C4-2B (cell line): Measurements from ENCODE around the gene HS3ST2.

Experiments
- ZFX ChIP-seq: fragments of 450-650 bp; IDR thresholded peaks from 2 replicates; pipeline ENCODE4 v1.6.1; 2017
- TF ChIP-seq, protein P1 (sequence below): fragments of 450-650 bp; conservative IDR thresholded peaks from 2 replicates; pipeline ENCODE4 v1.5.1; 2017; ENCODE audit warnings: mild to moderate bottlenecking

- TF ChIP-seq, protein P1, sequence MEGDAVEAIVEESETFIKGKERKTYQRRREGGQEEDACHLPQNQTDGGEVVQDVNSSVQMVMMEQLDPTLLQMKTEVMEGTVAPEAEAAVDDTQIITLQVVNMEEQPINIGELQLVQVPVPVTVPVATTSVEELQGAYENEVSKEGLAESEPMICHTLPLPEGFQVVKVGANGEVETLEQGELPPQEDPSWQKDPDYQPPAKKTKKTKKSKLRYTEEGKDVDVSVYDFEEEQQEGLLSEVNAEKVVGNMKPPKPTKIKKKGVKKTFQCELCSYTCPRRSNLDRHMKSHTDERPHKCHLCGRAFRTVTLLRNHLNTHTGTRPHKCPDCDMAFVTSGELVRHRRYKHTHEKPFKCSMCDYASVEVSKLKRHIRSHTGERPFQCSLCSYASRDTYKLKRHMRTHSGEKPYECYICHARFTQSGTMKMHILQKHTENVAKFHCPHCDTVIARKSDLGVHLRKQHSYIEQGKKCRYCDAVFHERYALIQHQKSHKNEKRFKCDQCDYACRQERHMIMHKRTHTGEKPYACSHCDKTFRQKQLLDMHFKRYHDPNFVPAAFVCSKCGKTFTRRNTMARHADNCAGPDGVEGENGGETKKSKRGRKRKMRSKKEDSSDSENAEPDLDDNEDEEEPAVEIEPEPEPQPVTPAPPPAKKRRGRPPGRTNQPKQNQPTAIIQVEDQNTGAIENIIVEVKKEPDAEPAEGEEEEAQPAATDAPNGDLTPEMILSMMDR = peak; percentile 90
- TF ChIP-seq ZFX = no peak
Measured at GRCh38 chr16:22898874-22899348, 84.9 kb downstream of the HS3ST2 start.
